SK-N-SH treated with all-trans-retinoic acid at 6 μM for 48 hours (cell line): ENCODE measurements around the gene OPA3.

Experiments used
- ARNTL ChIP-seq: fragments of 450-650 bp; formaldehyde crosslinking; IDR thresholded peaks from 2 replicates; pipeline ENCODE4 v1.5.0; 2020; ENCODE audit warnings: low read depth, mild to moderate bottlenecking, moderate library complexity, borderline replicate concordance
- BACH2 ChIP-seq: fragments of 250-450 bp; sonication (Bioruptor Pico); IDR thresholded peaks from 2 replicates; pipeline ENCODE4 v1.9.0; 2021; ENCODE audit warnings: mild to moderate bottlenecking, borderline replicate concordance
- ESRRG ChIP-seq: fragments of 250-450 bp; sonication (Bioruptor Pico); IDR thresholded peaks from 2 replicates; pipeline ENCODE4 v1.6.1; 2021; ENCODE audit warnings: mild to moderate bottlenecking
- GLIS3 ChIP-seq: fragments of 250-450 bp; sonication (Bioruptor Pico); IDR thresholded peaks from 2 replicates; pipeline ENCODE4 v1.5.0; 2020; ENCODE audit warnings: mild to moderate bottlenecking, moderate library complexity
- ISL1 ChIP-seq: fragments of 250-450 bp; sonication (Bioruptor Pico); IDR thresholded peaks from 2 replicates; pipeline ENCODE4 v2.1.2; 2022; ENCODE audit warnings: mild to moderate bottlenecking, moderate library complexity
- PPARA ChIP-seq: fragments of 250-450 bp; sonication (Bioruptor Pico); IDR thresholded peaks from 2 replicates; pipeline ENCODE4 v1.5.0; 2020; ENCODE audit warnings: mild to moderate bottlenecking, borderline replicate concordance
- RARB ChIP-seq: fragments of 250-450 bp; sonication (Bioruptor Pico); IDR thresholded peaks from 2 replicates; pipeline ENCODE4 v1.8.0; 2021; ENCODE audit warnings: mild to moderate bottlenecking, moderate library complexity
- SNAI2 ChIP-seq: fragments of 250-450 bp; sonication (Bioruptor Pico); IDR thresholded peaks from 2 replicates; pipeline ENCODE4 v1.5.0; 2020; ENCODE audit warnings: mild to moderate bottlenecking, moderate library complexity
- ZFP3 ChIP-seq: fragments of 250-450 bp; sonication (Bioruptor Pico); IDR thresholded peaks from 2 replicates; pipeline ENCODE4 v1.5.0; 2020; ENCODE audit warnings: mild to moderate bottlenecking, moderate library complexity
- TF ChIP-seq, protein P1 (sequence below): fragments of 250-450 bp; sonication (Bioruptor Pico); IDR thresholded peaks from 2 replicates; pipeline ENCODE4 v1.5.0; 2020; ENCODE audit warnings: mild to moderate bottlenecking, moderate library complexity
- TF ChIP-seq, protein P2 (sequence below): fragments of 250-450 bp; sonication (Bioruptor Pico); IDR thresholded peaks from 2 replicates; pipeline ENCODE4 v1.8.0; 2020; ENCODE audit warnings: mild to moderate bottlenecking, moderate library complexity, borderline replicate concordance
- TF ChIP-seq, protein P3 (sequence below): fragments of 250-450 bp; sonication (Bioruptor Pico); IDR thresholded peaks from 2 replicates; pipeline ENCODE4 v1.5.1; 2021; ENCODE audit warnings: mild to moderate bottlenecking, moderate library complexity
- TF ChIP-seq, protein P4 (sequence below): fragments of 250-450 bp; sonication (Bioruptor Pico); IDR thresholded peaks from 2 replicates; pipeline ENCODE4 v1.5.1; 2020; ENCODE audit warnings: low read depth, mild to moderate bottlenecking, moderate library complexity

DNA sequence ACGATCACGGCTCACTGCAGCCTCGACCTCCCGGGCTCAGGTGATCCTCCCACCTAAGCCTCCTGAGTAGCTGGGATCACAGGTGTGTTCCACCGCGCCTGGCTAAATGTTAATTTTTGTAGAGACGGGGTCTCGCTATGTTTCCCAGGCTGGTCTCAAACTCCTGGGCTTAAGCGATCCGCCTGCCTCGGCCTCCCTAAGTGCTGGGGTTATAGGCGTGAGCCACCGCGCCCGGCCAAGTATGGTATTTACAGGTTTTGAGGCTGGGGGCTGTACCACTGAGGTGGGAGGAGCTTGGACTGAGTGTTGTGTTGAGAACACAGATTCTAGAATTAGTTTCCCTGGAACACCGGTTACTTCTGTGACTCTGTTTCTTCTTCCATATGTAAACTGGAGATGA is 86.8 kb downstream of the OPA3 start:
- TF ChIP-seq ZFP3 (CRISPR knock-in tag): no peak
- no peak for TF ChIP-seq ESRRG (CRISPR knock-in tag)
- TF ChIP-seq, protein P1, sequence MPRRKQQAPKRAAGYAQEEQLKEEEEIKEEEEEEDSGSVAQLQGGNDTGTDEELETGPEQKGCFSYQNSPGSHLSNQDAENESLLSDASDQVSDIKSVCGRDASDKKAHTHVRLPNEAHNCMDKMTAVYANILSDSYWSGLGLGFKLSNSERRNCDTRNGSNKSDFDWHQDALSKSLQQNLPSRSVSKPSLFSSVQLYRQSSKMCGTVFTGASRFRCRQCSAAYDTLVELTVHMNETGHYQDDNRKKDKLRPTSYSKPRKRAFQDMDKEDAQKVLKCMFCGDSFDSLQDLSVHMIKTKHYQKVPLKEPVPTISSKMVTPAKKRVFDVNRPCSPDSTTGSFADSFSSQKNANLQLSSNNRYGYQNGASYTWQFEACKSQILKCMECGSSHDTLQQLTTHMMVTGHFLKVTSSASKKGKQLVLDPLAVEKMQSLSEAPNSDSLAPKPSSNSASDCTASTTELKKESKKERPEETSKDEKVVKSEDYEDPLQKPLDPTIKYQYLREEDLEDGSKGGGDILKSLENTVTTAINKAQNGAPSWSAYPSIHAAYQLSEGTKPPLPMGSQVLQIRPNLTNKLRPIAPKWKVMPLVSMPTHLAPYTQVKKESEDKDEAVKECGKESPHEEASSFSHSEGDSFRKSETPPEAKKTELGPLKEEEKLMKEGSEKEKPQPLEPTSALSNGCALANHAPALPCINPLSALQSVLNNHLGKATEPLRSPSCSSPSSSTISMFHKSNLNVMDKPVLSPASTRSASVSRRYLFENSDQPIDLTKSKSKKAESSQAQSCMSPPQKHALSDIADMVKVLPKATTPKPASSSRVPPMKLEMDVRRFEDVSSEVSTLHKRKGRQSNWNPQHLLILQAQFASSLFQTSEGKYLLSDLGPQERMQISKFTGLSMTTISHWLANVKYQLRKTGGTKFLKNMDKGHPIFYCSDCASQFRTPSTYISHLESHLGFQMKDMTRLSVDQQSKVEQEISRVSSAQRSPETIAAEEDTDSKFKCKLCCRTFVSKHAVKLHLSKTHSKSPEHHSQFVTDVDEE (CRISPR knock-in tag): no peak
- no peak for TF ChIP-seq ISL1 (CRISPR knock-in tag)
- TF ChIP-seq, protein P2, sequence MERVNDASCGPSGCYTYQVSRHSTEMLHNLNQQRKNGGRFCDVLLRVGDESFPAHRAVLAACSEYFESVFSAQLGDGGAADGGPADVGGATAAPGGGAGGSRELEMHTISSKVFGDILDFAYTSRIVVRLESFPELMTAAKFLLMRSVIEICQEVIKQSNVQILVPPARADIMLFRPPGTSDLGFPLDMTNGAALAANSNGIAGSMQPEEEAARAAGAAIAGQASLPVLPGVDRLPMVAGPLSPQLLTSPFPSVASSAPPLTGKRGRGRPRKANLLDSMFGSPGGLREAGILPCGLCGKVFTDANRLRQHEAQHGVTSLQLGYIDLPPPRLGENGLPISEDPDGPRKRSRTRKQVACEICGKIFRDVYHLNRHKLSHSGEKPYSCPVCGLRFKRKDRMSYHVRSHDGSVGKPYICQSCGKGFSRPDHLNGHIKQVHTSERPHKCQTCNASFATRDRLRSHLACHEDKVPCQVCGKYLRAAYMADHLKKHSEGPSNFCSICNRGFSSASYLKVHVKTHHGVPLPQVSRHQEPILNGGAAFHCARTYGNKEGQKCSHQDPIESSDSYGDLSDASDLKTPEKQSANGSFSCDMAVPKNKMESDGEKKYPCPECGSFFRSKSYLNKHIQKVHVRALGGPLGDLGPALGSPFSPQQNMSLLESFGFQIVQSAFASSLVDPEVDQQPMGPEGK (CRISPR knock-in tag): no peak
- TF ChIP-seq, protein P3, sequence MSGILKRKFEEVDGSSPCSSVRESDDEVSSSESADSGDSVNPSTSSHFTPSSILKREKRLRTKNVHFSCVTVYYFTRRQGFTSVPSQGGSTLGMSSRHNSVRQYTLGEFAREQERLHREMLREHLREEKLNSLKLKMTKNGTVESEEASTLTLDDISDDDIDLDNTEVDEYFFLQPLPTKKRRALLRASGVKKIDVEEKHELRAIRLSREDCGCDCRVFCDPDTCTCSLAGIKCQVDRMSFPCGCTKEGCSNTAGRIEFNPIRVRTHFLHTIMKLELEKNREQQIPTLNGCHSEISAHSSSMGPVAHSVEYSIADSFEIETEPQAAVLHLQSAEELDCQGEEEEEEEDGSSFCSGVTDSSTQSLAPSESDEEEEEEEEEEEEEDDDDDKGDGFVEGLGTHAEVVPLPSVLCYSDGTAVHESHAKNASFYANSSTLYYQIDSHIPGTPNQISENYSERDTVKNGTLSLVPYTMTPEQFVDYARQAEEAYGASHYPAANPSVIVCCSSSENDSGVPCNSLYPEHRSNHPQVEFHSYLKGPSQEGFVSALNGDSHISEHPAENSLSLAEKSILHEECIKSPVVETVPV: no peak
- no peak for TF ChIP-seq RARB (CRISPR knock-in tag)
- TF ChIP-seq SNAI2 (CRISPR knock-in tag): no peak
- TF ChIP-seq, protein P4, sequence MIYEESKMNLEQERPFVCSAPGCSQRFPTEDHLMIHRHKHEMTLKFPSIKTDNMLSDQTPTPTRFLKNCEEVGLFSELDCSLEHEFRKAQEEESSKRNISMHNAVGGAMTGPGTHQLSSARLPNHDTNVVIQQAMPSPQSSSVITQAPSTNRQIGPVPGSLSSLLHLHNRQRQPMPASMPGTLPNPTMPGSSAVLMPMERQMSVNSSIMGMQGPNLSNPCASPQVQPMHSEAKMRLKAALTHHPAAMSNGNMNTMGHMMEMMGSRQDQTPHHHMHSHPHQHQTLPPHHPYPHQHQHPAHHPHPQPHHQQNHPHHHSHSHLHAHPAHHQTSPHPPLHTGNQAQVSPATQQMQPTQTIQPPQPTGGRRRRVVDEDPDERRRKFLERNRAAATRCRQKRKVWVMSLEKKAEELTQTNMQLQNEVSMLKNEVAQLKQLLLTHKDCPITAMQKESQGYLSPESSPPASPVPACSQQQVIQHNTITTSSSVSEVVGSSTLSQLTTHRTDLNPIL (CRISPR knock-in tag): no peak
- no peak for TF ChIP-seq ARNTL (CRISPR knock-in tag)
- no peak for TF ChIP-seq BACH2
- TF ChIP-seq GLIS3 (CRISPR knock-in tag): no peak
- no peak for TF ChIP-seq PPARA (CRISPR knock-in tag)
